Activated CD8-positive, alpha-beta memory T cell treated with anti-CD3 and anti-CD28 coated beads, Interleukin-2, amount 50 U/mL, for 24 hours (primary cell): ENCODE results near the gene PARD6B.
"Not testable (repeated sequence)": the region's sequence is repeated elsewhere in the genome, so short reads cannot be mapped to it uniquely, and the experiment has no call there.

Experiments used
- DNase-seq: peaks from one replicate; pipeline ENCODE4 v3.0.0-alpha.2; 2020; ENCODE audit errors: extremely low read depth

The PARD6B gene

GRCh38 chr20:50746138-50746940 lies 15.0 kb downstream of the PARD6B start:
- no peak for DNase-seq

DNA sequence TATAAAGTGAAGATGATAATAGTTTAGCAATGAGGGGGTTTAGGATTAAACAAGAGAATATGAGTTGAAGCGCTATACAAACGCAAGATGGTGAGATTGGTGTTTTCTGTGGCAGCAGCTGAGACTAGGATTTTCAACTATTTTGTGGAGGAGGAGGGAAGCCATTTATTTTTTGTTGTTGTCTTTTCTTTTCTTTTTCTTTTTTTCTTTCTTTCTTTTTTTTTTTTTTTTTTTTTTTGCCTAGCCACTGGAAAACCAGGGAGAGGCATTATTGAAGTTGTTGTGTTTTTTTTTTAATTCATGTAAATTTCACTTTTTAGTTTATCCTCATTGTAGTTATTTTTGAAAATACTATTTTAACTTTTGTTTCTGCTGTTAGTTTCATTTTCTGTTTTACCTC lies 15.9 kb downstream of the PARD6B start:
- no peak for DNase-seq

DNA sequence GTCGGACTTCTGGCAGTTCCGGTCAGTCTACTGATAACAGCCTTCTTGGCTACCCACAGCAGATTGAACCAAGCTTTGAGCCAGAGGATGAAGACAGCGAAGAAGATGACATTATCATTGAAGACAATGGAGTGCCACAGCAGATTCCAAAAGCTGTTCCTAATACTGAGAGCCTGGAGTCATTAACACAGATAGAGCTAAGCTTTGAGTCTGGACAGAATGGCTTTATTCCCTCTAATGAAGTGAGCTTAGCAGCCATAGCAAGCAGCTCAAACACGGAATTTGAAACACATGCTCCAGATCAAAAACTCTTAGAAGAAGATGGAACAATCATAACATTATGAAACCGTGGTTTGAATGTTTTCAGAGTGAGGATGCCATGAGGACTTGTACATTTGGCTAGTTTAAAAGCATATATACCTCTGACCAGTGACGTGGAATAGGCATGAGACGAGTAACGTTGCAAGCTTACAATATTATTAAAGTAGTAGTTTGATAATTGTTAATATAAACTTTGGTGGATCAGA lies 18.8 kb downstream of the PARD6B start:
- DNase-seq = no peak

DNA sequence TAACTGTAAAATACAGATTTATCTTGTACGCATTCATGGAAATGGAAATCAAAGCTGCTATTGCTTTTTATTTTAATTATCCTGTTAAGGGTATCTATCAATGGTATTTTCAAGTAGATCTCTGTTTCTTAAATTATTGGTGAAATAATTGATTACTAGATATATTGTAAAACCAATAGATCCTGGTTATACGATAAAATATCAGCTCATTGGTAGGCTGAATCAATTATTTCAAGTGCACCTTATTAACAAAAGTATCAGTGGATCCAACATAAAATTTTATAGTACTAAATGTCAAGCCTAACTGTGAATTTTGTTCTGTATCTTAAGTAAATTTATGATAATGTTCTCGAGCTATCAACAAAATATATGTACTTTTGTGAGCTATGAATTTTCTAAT lies 21.8 kb downstream of the PARD6B start:
- DNase-seq = no peak

- DNase-seq = no peak
Observed at GRCh38 chr20:50754420-50754819, 23.0 kb downstream of the PARD6B start.

DNA sequence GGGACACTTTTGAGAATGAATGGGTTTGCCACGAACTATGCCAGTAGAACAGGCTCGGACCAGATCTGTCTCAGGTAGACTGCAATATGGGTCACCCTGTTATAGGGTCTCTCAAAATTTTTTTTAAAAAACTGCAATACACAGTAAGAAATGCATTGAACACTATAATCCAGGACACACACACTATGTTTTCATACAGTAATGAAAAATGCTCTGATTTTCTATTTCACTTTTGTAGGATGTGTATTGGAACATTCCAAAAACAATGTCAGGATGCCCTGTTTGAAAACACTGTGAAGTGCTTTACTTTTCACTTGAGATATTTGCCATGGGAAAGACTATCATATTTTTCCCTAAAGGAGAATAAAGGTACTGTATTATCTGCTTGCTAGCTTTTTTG lies 25.1 kb downstream of the PARD6B start:
- no peak for DNase-seq

DNA sequence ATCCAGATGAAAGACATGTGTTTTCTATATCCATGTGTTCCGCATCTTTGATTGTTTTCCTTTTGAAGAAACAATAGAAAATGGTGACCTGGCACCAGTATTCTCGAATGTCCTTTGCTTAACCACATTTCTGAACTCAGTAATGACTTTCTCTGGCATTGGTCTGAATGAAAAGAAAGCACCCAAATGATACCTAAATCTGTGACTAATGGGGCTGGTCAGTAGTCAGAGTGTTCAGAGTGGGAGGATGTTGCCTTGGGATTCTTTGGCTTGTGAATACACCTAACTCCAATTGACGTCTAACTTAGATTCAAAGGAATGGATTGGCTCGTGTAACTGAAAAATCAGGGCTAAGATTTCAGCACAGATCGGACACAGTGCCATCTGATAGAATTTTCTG lies 27.1 kb downstream of the PARD6B start:
- DNase-seq = no peak

- DNase-seq = no peak
Observed at GRCh38 chr20:50758992-50759391, 27.6 kb downstream of the PARD6B start.

GRCh38 chr20:50759678-50760077 lies 28.3 kb downstream of the PARD6B start:
- DNase-seq = no peak

- no peak for DNase-seq
Observed at GRCh38 chr20:50762045-50762422, 30.7 kb downstream of the PARD6B start.

DNA sequence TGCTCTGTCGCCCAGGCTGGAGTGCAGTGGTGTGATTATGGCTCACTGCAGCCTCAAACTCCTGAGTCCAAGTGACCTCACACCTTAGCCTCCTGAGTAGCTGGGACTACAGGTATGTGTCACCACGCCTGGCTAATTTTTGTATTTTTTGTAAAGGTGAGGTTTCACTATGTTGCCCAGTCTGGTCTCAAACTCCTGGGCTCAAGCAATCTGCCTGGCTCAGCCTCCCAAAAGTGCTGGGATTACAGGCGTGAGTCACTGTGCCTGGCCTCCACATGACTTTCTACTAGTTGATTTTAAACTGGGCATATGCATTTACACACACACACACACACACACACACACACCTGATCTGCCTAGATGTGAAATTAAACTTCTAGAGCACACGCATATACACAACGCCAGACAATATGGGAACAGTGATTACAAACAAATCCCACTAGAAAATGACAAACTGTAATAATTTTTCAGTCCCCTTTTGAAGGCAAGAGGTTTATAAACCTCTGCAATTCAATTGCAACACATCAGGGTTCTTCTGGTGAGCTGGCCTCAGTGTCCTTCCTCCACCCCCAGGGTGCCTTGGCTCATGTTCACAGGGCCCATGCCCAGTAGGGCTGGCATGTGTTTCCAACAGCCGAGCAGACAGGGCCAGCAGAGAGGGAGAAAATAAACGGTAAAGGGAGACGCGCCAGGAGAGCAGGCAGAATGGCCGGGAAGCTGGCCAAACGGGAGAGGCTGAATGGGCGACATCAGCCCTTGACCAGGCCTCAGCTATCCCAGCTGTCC lies 31.2 kb downstream of the PARD6B start:
- no peak for DNase-seq

DNA sequence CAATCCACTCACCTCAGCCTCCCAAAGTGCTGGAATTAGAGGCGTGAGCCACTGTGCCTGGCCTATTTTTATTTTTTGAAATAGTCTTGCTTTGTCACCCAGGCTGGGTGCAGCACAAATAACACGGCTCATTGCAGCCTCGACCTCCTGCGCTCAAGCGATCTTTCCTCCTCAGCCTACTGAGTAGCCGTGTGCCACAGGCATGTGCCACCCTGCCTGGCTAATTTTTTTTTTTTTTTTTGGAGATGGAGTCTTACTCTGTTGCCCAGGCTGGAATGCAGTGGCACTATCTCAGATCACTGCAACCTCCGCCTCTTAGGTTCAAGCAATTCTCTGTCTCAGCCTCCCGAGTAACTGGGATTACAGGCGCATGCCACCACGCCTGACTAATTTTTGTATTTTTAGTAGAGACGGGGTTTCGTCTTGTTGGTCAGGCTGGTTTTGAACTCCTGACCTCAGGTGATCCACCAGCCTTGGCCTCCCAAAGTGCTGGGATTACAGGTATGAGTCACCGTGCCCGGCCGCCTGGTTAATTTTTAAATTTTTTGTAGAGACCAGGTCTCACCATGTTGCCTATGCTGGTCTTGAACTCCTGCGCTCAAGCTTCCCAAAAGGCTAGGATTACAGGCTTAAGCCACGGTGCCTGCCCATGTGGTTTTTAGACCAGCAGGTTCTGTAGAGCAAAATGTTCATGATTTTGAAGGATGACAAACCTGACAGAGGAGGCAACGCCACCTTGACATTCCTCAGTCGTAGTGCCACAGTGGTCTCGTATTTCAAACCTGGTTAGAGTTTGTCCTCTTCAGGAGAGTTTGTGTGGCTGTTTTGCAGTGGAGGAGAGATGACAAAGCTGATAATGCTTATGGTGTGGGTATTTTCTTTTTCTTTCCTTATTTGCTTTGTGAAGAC lies 32.4 kb downstream of the PARD6B start:
- DNase-seq = not testable (repeated sequence)

- not testable (repeated sequence) for DNase-seq
Observed at GRCh38 chr20:50765251-50765650, 33.9 kb downstream of the PARD6B start.

DNA sequence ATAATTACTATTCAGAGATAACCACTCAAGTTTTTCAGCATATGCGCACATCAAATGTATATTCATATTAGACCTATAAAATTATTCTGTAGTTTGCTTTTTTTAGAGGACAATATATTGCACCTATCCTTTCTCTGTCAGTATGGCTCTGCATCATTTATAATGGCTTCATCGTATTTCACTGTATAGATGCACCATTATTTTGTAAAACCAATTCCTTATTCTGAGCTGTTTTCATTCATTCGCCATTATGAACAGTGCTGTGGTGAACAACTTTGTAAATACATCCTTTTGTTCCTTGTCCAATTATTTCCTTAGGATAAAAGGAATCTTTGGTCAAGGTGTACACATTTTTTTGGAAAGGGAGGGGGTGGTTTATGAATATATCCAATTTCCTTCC lies 34.3 kb downstream of the PARD6B start:
- DNase-seq = no peak

DNA sequence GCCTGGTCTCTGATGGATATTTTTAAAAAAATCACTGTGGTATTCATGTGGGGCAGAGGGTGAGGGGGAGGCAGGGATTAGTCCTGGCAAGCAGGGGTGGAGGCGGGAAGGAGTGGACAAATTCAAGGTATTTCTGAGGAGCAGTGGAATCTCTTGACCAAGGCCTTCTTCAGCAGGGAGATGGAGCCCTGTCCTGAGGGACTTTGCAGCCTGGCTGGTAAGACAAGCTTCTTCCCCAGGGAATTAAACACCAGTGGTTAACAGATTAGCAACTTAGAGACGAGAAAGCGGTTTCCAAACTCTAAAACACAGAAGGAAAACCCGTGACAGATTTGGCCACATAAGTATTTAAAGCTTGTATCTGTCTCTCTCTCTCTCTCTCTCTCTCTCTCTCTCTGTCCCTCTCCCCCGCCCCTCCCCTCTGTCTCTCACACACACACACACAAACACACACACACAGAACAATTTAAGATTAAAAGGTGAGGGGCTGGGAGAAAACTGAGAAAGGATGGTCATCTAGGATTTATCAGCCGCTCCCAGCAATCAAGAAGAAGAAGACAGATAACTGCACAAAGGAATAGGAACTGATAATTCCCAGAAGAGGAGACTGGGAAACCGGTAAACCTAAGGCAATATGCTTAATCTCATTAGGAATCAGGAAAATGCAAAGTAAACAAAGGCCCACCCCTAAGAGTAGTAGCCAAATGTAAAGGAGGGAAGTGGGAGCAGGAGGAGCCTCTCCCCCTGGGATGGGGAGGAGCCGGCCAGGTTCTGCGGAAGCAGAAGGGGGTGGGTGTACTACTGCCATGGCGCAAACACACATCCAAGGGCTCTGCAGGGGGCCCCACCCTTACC lies 35.8 kb downstream of the PARD6B start:
- not testable (repeated sequence) for DNase-seq

GRCh38 chr20:50768991-50769390 lies 37.6 kb downstream of the PARD6B start:
- DNase-seq = not testable (repeated sequence)

- not testable (repeated sequence) for DNase-seq
Observed at GRCh38 chr20:50769551-50770085, 38.2 kb downstream of the PARD6B start.

GRCh38 chr20:50771419-50772080 lies 40.2 kb downstream of the PARD6B start:
- DNase-seq = not testable (repeated sequence)

DNA sequence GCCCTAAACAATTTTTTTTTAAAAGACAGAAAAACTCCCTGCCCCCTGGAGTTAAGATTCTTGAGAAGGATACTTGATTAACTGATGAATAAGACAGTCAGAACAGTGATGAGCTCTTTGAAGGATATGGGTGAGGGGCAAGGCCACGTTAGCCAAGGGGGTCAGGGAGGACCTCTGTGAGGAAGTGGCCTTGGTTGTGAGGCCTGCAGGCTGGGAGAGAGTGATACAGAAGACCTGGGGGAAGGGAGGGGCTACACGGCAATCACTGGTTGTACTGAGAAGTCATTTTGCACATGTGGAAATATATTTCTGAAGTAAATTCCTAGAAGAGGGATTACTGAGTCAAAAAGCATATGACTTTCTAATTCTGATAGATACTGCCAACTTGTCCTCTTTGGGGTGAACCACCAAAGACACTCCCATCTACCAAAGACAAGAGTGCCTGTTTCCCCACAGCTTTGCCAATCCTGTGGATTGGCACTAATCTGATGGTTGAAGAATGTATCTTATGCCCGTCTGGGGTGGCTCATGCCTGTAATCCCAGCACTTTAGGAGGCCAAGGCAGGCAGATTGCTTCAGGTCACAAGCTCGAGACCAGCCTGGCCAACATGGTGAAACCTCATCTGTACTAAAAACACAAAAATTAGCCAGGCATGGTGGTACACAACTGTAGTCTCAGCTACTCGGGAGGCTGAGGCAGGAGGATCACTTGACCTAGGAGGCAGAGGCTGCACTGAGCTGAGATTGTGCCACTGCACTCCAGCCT lies 41.2 kb downstream of the PARD6B start:
- DNase-seq = no peak
